HEK293T (cell line): ENCODE results near the gene RER1.

Source experiments
- CTCF ChIA-PET: fragments of 350-600 bp; formaldehyde crosslinking; extraction: SDS; loops from one replicate; lab custom pipeline; 2021; ENCODE audit warnings: antibody characterized with exemption, inconsistent platforms; lab: Yijun Ruan, JAX
- POLR2A ChIA-PET: fragments of 350-600 bp; formaldehyde crosslinking; extraction: SDS; loops from one replicate; lab custom pipeline; 2020; ENCODE audit warnings: antibody characterized with exemption, inconsistent platforms; lab: Yijun Ruan, JAX
- DNase-seq: peaks from one replicate; pipeline ENCODE4 v3.0.0; 2012; ENCODE audit warnings: mixed read lengths; ENCODE audit errors: extremely low spot score
- ARNT ChIP-seq: fragments of 450-650 bp; IDR thresholded peaks from 2 replicates; pipeline ENCODE4 v1.6.1; 2017; ENCODE audit warnings: mild to moderate bottlenecking
- BHLHE40 ChIP-seq: fragments of 450-650 bp; IDR thresholded peaks from 2 replicates; pipeline ENCODE4 v1.6.1; 2016; ENCODE audit warnings: mild to moderate bottlenecking, moderate library complexity, borderline replicate concordance
- CTBP1 ChIP-seq: fragments of 450-650 bp; IDR thresholded peaks from 2 replicates; pipeline ENCODE4 v1.6.1; 2016; ENCODE audit warnings: borderline replicate concordance
- ELF4 ChIP-seq: fragments of 450-650 bp; IDR thresholded peaks from 2 replicates; pipeline ENCODE4 v1.6.1; 2017; ENCODE audit warnings: antibody characterized with exemption
- FOXA1 ChIP-seq: fragments of 450-650 bp; IDR thresholded peaks from 2 replicates; pipeline ENCODE4 v1.6.1; 2016; ENCODE audit warnings: mild to moderate bottlenecking
- FOXK2 ChIP-seq: fragments of 450-650 bp; IDR thresholded peaks from 2 replicates; pipeline ENCODE4 v1.6.1; 2016; ENCODE audit warnings: mild to moderate bottlenecking
- FOXM1 ChIP-seq: fragments of 450-650 bp; IDR thresholded peaks from 2 replicates; pipeline ENCODE4 v1.6.1; 2017; ENCODE audit warnings: mild to moderate bottlenecking, borderline replicate concordance
- HDGF ChIP-seq: fragments of 450-650 bp; IDR thresholded peaks from 2 replicates; pipeline ENCODE4 v1.6.1; 2017; ENCODE audit warnings: antibody characterized with exemption, borderline replicate concordance
- L3MBTL2 ChIP-seq: fragments of 450-650 bp; conservative IDR thresholded peaks from 2 replicates; pipeline ENCODE4 v1.6.1; 2016; ENCODE audit warnings: mild to moderate bottlenecking
- LEF1 ChIP-seq: fragments of 450-650 bp; IDR thresholded peaks from 2 replicates; pipeline ENCODE4 v1.6.1; 2017; ENCODE audit warnings: mild to moderate bottlenecking, borderline replicate concordance
- NFRKB ChIP-seq: fragments of 450-650 bp; IDR thresholded peaks from 2 replicates; pipeline ENCODE4 v1.6.1; 2016; ENCODE audit warnings: mild to moderate bottlenecking, moderate library complexity
- PKNOX1 ChIP-seq: fragments of 450-650 bp; IDR thresholded peaks from 2 replicates; pipeline ENCODE4 v1.6.1; 2016
- SP1 ChIP-seq: fragments of 450-650 bp; IDR thresholded peaks from 2 replicates; pipeline ENCODE4 v1.6.1; 2017
- SUZ12 ChIP-seq: fragments of 450-650 bp; IDR thresholded peaks from 2 replicates; pipeline ENCODE4 v1.6.1; 2016; ENCODE audit warnings: mild to moderate bottlenecking
- TARDBP ChIP-seq: fragments of 450-650 bp; IDR thresholded peaks from 2 replicates; pipeline ENCODE4 v1.6.1; 2016
- ZNF384 ChIP-seq: fragments of 450-650 bp; IDR thresholded peaks from 2 replicates; pipeline ENCODE4 v1.6.1; 2016

Gene RER1

DNA sequence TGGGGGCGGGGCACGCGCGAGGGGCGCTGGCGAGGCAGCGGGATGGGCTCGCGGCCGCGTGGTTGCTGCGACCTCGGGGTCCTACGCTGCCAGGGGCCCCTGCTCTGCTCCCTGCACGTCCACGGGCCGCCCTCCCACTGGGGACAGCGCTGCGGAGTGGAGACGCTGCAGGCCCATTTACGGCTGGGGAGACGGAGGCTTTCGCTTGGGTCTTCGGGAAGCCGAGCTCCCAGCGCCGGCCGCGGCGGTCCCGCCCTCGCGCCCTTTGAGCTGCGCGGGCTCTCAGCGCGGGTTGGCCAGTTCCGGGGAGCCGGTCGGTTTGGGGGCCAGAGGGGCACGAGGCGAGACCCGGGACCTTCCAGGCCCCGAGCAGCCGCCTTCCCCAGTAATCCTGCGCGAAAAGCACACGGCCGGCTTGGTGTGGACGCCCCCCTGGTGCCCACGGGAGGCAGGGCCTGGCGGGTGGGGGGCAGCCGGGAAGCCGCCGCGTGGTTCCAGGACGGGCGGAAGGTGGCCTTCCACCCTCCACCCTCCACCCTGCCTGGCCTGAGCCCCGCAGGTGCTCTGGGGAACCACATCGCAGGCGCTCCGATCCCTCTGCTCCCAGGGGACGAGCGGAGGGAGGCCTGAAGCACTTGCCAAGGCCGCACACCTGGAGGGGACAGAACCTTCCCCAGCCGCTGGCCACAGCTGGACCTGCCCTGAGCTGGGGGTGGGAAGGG, 21.3 kb downstream of the RER1 start:
- ChIA-PET CTCF (interaction anchor here (0.9 to 1.8 kb wide), 2 partner anchors 134 to 135 kb away, joined by 3 to 4 read pairs; no protein-coding TSS in a partner anchor), POLR2A (interaction anchor here (0.7 to 4.4 kb wide), 7 partner anchors 21 to 225 kb away, joined by 3 to 18 read pairs (median 4); partner anchors contain the start of genes MORN1, PANK4 and RER1)
- TF ChIP-seq ARNT = peak; percentile 7; the same call in 1 of the 2 replicates
- peak; percentile 83 for TF ChIP-seq L3MBTL2
- no peak for TF ChIP-seq CTBP1
- no peak for TF ChIP-seq ELF4
- TF ChIP-seq LEF1 = peak; percentile 77; the same call in 1 of the 2 replicates
- DNase-seq = peak; percentile 57

- DNase-seq = no peak
- ChIA-PET POLR2A (interaction anchor here (0.7 to 4.4 kb wide), 8 partner anchors 21 to 225 kb away, joined by 3 to 18 read pairs (median 4); partner anchors contain the start of genes MORN1, PANK4 and RER1), CTCF (interaction anchor here (0.9 to 1.8 kb wide), 4 partner anchors 16 to 135 kb away, joined by 3 to 5 read pairs (median 4); no protein-coding TSS in a partner anchor)
- no peak for TF ChIP-seq PKNOX1
- TF ChIP-seq CTBP1 = no peak
- TF ChIP-seq HDGF = no peak
- TF ChIP-seq ELF4 = no peak
- TF ChIP-seq FOXM1 = no peak
- no peak for TF ChIP-seq SP1
- TF ChIP-seq LEF1 = no peak
- no peak for TF ChIP-seq TARDBP
- no peak for TF ChIP-seq SUZ12
- TF ChIP-seq ARNT = no peak
Measured at GRCh38 chr1:2413495-2414296, 22.1 kb downstream of the RER1 start.

- TF ChIP-seq FOXA1 (no peak), SUZ12 (no peak), ELF4 (no peak), L3MBTL2 (no peak), TARDBP (no peak), HDGF (no peak), CTBP1 (no peak), FOXM1 (no peak), ARNT (no peak), BHLHE40 (no peak), ZNF384 (no peak), NFRKB (no peak), FOXK2 (no peak), LEF1 (no peak), PKNOX1 (no peak), SP1 (no peak)
- ChIA-PET POLR2A (interaction anchor here (1.0 kb wide), 1 partner anchor 133 kb away, joined by 4 read pairs; no protein-coding TSS in a partner anchor), CTCF (interaction anchor here (0.6 to 1.6 kb wide), 5 partner anchors 15 to 386 kb away, joined by 3 to 5 read pairs (median 3); no protein-coding TSS in a partner anchor)
- peak; percentile 72 for DNase-seq
Measured at GRCh38 chr1:2414297-2414958, 22.8 kb downstream of the RER1 start.

DNA sequence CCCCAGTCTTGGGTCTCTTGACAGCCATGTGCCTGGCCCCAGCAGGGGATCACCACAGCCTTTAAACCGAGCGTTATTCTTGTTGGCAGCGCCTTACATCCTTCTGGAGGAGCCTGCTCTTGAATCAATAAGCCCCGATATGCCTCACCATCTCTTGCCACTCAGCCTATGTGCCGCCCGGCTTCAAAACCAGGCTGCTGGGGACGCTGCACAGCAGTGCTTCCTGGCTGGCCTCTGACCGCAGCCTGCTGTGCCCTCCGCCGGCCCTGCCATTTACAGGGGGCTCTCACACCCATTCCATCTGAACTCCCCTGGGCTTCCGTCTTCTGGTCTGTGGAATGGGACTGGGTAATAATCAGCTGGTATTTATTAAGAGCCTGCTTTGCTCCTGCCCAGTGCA, 23.7 kb downstream of the RER1 start:
- CTCF ChIA-PET = interaction anchor here (1.6 kb wide), 1 partner anchor 134 kb away, joined by 3 read pairs; no protein-coding TSS in a partner anchor
- POLR2A ChIA-PET = interaction anchor here (1.1 kb wide), 1 partner anchor 17 kb away, joined by 4 read pairs; no protein-coding TSS in a partner anchor
- no peak for TF ChIP-seq TARDBP
- TF ChIP-seq FOXK2 = no peak
- TF ChIP-seq SP1 = no peak
- TF ChIP-seq BHLHE40 = no peak
- no peak for TF ChIP-seq ZNF384
- no peak for TF ChIP-seq L3MBTL2
- no peak for TF ChIP-seq NFRKB
- no peak for TF ChIP-seq FOXA1
- TF ChIP-seq FOXM1 = no peak
- no peak for TF ChIP-seq ARNT
- TF ChIP-seq HDGF = no peak
- no peak for TF ChIP-seq LEF1
- no peak for TF ChIP-seq SUZ12
- TF ChIP-seq PKNOX1 = no peak
- no peak for TF ChIP-seq ELF4
- TF ChIP-seq CTBP1 = no peak
- no peak for DNase-seq

DNA sequence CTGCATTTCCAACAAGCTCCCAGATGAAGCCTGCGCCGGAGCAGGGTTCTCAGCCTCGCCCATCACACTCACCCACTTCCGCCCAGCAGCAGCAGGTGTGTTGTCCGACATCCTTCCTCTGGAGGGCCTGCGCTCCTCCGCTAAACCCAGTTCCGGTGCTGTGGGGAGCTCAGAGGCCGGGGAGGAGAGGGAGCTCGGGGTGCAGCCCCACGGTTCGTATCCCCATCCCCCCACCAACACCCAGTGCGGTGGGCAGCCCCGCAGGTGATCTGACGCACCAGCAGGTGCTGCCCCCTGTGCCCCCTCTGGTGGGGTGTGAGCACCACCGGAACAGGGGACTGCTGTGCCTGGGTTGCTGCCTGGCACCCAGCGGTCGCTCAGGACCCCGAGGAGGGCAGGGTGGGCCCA, 24.2 kb downstream of the RER1 start:
- TF ChIP-seq FOXA1 (no peak), L3MBTL2 (no peak), TARDBP (no peak), SUZ12 (no peak), ELF4 (no peak), FOXM1 (no peak), SP1 (no peak), ARNT (no peak), PKNOX1 (no peak), LEF1 (no peak)
- POLR2A ChIA-PET = interaction anchor here (1.0 to 1.1 kb wide), 2 partner anchors 16 to 130 kb away, joined by 3 to 4 read pairs; no protein-coding TSS in a partner anchor
- DNase-seq = no peak
- CTCF ChIA-PET = interaction anchor here (1.6 kb wide), 1 partner anchor 133 kb away, joined by 3 read pairs; no protein-coding TSS in a partner anchor
